Endometrial microvascular endothelial cells (primary cell): Measurements from ENCODE around the gene MPLKIP. TPM values are rescaled to one million over a fixed set of nuclear protein-coding genes. Genes with fewer than 3 reads are reported as not detected.

ENCODE experiments used
- in situ Hi-C: cut with HindIII; loops from 2 replicates; pipeline ENCODE4 v1.10.0; 2017; ENCODE audit warnings: low sequenced_read_pairs, low pct_unique_long_range_greater_than_20kb; ENCODE audit errors: inconsistent ontology term
- total RNA-seq: library from RNA; depleted of rRNA; stranded (reverse); fragments of >200 nt; gene quantifications from one replicate; pipeline ENCODE4 v1.2.3, GENCODE V29; 2015; ENCODE audit errors: inconsistent ontology term

MPLKIP gene
- total RNA-seq, 1 donor from 2014 or later = 77.3 TPM

- in situ Hi-C loops = no loop called here
These were observed 56.6 kb downstream of the MPLKIP start for GRCh38 chr7:40077849-40078248.

Other genes starting within 250 kb of the MPLKIP start
- 57.4 TPM for gene CDK13, start 184.4 kb downstream of the MPLKIP start, total RNA-seq
- gene SUGCT, start 383 bp upstream of the MPLKIP start, total RNA-seq = 0.37 TPM